CD1c-positive myeloid dendritic cell (primary cell): ENCODE measurements around the gene ZNF652.
"Not testable (repeated sequence)": the region's sequence is repeated elsewhere in the genome, so short reads cannot be mapped to it uniquely, and the experiment has no call there.

Experiments used
- DNase-seq: peaks from one replicate; pipeline ENCODE4 v3.0.0-alpha.2; 2016; ENCODE audit errors: extremely low spot score

Gene ZNF652

DNA sequence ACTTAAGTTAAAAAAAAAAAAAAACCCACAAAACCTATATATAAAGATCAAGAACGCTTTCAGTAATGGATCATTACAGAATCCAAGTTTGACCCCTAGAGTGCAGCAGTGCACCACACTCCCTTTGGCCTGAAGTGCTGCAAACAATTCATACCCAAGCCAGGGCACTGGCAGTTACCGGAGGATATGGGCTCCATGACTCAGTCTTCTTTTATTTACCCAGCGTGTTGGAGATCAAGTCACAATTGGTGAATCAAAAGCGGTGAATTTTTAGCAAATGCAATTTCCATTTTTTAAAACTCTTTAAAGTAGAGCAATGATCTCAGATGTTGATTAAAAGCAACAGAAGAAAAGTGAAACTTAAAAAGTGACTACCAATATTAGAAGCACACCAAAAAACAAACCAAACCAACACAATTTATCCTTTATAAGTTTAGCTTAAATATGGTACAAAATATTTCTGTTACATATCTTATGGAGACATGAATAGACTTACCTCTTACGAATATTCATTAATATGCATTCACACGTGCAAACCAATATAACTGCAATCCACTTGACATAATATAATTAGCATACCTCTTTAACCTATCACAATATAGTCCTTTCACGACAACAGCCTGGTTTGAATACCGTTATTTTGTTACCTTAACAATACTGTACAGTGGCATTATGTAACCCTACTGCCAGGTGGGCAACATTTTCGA, 46.3 kb downstream of the ZNF652 start:
- peak; percentile 80 for DNase-seq

GRCh38 chr17:49312722-49313121, 49.3 kb downstream of the ZNF652 start:
- no peak for DNase-seq

GRCh38 chr17:49299996-49300395, 62.1 kb downstream of the ZNF652 start:
- no peak for DNase-seq

DNA sequence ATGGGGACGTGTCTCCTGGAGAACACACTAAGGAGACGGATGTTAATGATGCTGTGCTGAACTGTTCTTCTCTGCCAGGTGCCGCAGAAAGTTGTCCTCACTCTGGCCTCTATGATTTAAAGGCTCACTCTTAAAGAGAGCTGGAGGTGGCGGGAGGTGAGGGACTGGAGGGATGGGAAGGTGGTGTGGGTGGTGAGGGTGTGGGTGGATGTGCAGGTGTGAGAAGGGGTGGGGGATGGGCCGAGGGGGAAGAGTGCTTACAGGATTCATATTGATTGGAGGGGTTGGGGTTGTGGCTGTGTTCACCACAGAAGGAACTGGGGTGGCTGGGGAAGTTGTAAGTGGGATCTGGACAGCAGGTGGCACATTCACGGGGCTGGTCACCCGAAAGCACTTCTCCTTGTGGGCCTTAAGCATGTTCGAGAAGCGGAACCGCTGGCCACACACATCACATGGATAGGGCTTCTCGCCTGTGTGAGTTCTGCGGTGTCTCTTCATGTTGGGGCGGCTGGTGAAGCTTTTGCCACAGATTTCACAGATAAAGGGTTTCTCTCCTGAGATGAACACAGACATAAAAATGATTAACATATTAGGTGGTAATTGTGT, 63.6 kb downstream of the ZNF652 start:
- no peak for DNase-seq

DNA sequence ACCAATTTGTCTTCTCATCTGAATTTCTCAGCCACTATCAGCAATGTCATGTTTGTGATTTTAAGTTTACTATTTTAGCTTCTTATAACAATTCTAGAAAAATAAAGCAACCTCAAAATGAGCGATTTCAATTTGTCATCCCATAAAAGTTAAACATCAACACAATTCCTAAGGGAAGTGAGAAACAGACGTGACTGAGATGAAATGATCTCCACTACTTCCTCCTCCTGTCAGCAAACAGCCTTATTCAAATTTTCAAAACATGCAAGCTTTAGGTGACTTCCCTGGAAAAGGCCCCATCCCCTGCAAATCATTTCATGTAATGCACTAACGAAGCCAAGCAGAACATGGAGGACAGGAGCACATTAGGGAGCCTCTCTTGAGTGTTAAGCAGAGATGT, 64.9 kb downstream of the ZNF652 start:
- peak; percentile 18 for DNase-seq

DNA sequence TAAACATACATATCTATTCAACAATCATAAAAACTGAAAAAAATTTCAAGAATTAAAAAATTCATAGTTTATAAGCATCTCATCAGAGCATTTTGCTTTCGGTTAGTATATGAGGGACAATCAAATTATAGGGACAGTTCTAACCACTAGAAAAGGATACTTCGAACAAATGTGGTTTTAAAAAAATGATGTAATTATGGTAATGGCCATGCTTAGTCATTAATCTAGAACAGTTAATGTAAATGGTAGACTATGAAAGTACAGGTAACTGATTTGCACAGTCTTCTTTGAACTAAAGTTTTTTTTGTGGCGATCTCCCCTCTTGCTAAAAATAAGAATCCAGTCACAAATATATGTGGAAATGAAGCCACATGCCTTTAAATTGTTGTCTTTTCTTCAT, 67.9 kb downstream of the ZNF652 start:
- DNase-seq, result no peak

DNA sequence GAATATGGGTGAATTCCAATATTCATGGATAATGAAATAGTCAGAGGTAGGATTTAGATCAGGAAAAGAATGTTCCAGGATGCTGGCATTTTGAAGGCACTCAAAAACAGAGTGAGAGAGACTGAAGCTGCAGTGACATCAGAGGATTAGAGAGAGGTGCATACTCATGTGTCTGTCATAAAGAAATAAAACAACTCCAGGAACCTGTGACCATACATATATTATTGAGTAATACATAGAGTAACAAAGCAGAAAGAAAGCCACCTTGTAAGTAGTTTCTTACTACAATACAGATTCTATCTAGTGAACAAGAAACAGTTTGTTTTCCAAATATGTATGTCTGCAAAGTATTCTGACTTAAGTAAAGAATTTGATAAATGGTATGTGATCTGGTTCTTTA, 69.1 kb downstream of the ZNF652 start:
- no peak for DNase-seq

GRCh38 chr17:49291929-49292328, 70.1 kb downstream of the ZNF652 start:
- no peak for DNase-seq

DNA sequence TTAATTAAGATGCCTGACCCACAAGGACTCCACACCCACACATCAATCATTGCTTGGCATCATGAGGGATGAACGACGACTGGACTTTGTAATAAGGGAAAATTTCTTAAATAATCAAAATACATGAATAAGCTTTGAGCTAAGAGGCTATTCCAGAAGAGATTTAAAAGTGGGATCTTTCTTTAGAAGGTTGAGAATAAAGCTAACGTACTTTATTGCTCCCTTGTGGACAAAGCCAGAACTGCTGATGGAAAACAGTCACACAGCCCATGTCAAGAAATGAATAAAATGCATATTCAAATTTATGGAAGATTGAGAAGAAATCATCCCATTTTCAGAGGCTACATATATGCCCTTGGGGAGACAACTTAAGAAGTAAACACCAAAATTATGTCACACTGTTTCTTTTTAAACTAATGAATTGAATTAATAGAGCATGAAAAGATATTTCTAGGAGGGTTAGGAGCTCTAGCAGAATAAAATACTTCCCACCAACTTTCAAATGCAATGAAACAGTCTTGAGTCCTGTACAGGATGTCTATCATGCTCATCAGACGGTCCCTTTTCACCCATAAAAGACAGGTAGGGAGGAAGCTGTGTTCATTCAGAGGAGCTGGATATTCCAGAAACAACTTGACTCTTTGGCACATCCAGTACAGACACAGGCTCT, 71.2 kb downstream of the ZNF652 start:
- peak; percentile 54 for DNase-seq

DNA sequence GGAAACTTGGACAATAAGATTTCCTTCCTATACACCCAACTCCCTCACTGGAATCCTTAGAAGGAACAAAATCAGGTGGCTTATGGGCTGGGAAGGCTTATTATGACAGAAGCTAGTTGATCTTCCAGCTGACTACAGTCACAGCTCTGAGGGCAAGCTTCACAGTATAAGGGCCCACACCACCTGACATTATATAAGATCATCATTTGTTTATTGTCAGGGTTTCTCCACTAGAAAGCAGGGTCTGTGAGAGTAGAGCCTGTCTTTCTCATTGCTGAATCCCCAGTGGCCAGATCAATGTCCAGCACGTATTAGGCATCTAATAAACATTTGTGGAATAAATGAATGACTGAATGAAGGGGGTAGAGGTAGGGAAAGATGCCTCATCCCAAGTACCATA, 73.7 kb downstream of the ZNF652 start:
- DNase-seq, result no peak

- DNase-seq, result no peak
Measured at GRCh38 chr17:49287481-49287880, 74.6 kb downstream of the ZNF652 start.

DNA sequence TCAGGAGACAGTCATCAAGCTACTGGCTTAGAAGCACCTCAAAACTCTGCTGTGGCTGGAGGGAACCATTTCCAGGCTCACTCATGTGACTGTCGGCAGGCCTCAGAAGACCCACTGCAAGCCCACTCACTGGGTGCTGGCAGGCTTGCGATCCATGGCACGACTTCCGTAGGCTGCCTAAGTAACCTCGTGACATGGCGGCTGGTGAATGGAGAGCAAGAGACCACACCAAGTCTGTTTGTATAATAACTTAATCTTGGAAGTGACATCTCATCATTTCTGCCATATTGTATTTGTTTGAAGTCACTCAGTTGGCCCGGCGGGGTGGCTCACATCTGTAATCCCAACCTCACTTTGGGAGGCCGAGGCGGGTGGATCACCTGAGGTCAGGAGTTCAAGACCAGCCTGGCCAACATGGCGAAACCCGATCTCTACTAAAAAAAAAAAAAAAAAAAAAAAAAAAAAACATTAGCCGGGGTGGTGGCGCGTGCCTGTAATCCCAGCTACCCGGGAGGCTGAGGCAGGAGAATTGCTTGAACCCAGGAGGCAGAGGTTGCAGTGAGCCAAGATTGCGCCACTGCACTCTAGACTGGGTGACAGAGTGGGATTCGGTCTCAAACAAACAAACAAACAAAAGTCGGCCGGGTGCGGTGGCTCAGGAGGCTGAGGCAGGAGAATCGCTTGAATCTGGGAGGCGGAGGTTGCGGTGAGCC, 75.6 kb downstream of the ZNF652 start:
- DNase-seq, result not testable (repeated sequence)

- no peak for DNase-seq
Measured at GRCh38 chr17:49285716-49286115, 76.3 kb downstream of the ZNF652 start.

DNA sequence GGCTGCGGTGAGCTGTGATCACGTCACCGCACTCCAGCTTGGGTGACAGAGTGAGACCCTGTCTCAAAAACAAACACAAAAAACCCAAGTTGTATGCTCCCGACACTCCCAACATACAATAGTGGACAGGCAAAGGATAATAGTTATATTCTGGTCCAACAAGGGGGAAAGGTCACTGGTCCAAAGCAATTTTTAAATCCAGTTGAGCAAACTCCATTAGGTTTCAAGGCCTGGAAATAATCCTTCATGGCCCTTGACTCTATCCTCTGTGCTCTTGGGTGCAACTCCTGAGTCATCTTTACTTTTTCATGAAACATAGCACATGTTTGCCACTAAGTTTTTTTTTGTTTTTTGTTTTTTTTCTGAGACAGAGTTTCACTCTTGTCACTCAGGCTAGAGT, 81.1 kb downstream of the ZNF652 start:
- no peak for DNase-seq

- DNase-seq, result no peak
Measured at GRCh38 chr17:49280061-49280460, 82.0 kb downstream of the ZNF652 start.

GRCh38 chr17:49279263-49280015, 82.6 kb downstream of the ZNF652 start:
- not testable (repeated sequence) for DNase-seq

DNA sequence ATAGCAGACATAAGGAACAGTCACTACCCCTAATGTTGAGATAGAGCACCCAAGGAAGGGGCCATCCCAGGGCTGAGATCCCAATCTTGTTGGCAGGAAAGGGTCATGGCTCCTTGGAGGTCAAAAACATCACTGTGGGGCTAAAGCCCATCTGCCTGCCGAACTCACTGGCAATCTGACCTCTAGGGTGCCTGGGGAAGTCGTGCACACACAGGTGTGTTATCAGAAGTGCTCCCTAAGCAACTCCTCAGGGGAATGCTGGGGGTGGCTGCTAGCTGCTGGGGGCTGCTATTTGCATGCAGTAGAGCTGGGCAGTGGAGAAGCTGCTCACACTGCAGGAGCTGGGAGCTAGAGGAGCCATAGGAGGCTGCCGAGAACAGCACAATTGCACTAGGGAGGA, 84.0 kb downstream of the ZNF652 start:
- DNase-seq, result no peak

DNA sequence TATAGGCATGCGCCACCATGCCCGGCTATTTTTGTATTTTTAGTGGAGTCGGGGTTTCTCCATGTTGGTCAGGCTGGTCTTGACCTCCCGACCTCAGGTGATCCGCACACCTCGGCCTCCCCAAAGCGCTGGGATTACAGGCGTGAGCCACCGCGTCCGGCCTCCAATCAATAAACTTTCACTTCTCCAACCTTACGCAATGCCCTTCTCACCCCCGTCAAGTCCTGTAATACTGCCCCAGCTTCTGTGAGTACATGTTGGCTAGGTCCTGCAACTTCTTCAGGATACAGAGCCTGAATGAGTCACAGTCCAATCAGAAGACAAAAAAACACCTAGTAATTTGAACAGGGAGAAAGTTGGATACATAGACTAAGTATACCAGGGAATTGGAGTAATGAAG, 84.4 kb downstream of the ZNF652 start:
- DNase-seq, result peak; percentile 28

- DNase-seq, result not testable (repeated sequence)
Measured at GRCh38 chr17:49275981-49276380, 86.1 kb downstream of the ZNF652 start.

DNA sequence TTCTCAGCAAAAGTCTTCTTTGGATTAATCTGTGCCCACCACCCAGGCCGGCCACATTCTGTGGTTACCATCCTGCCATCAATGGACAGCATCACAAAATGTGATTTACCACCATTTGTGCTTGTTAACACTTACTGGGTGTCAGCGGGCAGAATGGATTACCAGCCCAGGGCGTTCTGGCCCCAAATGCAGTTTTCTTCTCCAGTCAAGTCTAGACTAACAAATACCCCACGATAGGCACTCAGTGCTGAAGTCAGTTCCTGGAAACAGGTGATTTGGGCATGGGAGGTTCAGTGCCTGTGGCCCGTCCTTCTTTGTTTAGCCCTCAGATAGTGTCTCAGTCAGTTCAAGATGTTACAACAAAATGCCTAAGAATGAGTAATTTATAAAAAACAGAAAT, 92.7 kb downstream of the ZNF652 start:
- no peak for DNase-seq

- no peak for DNase-seq
Measured at GRCh38 chr17:49267912-49268311, 94.1 kb downstream of the ZNF652 start.

GRCh38 chr17:49266233-49266632, 95.8 kb downstream of the ZNF652 start:
- DNase-seq, result no peak
